Stimulated activated CD8-positive, alpha-beta memory T cell treated with anti-CD3 and anti-CD28 coated beads, Interleukin-12 subunit alpha, Interleukin-12 subunit beta, amount 100 ng/mL, for 24 hours (primary cell): ENCODE results near the gene KTN1.

Source experiments
- DNase-seq: peaks from one replicate; pipeline ENCODE4 v3.0.0-alpha.2; 2020; ENCODE audit errors: extremely low read depth

The KTN1 gene

DNA sequence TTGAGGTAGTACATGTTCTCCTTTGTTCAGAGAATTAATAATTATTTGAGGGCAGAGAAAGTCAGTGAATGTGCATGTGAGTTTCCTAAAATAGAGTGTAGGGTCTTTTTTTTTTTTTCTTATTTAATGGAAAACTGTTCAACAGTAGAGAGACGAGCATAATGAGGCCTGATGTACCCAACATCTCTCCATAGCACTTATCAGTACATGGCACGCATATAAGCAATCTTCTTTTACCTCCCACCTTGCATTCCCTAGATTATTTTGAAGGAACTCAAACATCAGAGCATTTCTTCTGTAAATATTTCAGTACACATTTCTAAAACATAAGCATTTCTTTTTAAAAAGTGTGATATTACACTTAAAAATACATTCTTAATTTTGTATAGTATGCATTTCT lies 87.8 kb downstream of the KTN1 start:
- no peak for DNase-seq

GRCh38 chr14:55671641-55672040 lies 91.6 kb downstream of the KTN1 start:
- DNase-seq, result no peak

DNA sequence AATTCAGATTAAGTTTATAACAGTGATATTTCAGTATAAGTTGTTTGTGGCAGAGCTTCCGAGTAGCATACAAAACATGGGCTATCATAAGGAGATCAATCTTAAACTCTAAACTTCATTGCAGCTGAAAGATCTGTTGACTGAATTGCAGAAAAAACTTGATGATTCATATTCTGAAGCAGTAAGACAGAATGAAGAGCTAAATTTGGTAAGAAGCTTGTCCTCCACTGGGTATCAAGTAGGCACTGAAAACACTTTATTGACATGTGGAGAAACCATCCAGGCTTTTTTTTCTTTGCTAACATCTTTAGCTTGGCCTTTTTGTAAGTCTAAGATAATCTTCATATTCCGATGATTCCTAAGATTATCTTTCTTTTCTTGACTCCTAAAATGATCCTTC lies 93.0 kb downstream of the KTN1 start:
- DNase-seq, result no peak

GRCh38 chr14:55681096-55681495 lies 101.1 kb downstream of the KTN1 start:
- no peak for DNase-seq

DNA sequence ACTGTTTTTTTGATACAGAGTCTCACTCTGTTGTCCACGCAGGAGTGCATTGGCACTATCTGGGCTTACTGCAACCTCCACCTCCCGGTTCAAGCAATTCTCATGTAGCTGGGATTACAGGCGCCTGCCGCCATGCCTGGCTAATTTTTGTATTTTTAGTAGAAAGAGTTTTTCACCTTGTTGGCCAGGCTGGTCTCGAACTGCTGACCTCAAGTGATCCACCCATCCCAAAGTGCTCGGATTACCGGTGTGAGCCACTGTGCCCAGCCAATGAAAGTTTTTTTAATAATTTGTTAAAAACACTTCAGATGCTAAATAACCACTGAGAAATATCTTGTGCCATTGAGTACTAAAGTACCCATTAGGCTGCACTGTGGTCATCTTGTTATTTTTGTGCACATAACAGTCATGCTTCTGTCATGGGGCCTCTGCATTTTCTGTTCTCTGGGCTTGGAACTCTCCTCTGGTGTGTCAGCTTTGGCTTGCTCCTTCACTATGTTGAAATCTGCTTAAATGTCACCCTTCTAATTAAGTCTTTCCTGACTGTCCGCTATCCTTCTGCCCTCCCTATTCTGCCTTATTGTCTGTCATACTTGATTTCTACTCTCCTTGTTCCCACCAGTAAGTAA lies 105.1 kb downstream of the KTN1 start:
- no peak for DNase-seq

GRCh38 chr14:55686713-55687112 lies 106.7 kb downstream of the KTN1 start:
- no peak for DNase-seq

DNA sequence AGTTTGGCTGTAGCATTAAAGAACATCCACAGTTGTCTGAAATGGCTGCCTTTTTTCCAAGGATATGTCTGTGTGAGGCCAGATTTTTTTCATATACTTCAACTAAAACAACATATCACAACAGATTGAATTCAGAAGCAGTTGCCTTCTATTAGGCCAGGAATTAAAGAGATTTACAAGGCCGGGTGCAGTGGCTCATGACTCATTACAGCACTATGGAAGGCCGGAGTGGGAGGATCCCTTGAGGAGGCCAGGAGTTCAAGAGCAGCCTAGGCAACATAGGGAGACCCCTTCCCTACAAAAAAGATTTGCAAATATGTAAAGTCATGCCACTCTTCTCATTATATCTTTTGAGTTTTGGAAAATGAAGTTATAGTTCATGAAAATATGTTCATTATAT lies 108.6 kb downstream of the KTN1 start:
- no peak for DNase-seq

- no peak for DNase-seq
These were observed 110.2 kb downstream of the KTN1 start for GRCh38 chr14:55689981-55690871.

DNA sequence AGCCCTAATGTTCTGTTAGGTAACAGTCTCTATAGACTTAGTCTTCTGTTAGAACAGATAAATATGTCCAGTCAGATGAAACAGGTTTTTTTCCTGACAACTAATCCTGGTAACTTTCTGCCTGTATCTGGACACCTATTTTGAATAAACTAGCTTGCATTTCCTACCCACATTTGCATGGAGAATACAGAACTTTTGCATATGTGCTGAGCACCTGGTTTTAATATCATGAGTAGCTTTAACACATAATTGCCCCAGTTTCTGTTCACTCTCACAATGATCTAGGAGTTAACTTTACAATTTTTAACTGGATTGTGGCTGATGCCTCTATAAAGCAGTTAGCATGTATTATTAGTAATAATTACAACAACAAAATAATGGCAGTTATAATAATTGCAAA lies 111.7 kb downstream of the KTN1 start:
- DNase-seq, result no peak

DNA sequence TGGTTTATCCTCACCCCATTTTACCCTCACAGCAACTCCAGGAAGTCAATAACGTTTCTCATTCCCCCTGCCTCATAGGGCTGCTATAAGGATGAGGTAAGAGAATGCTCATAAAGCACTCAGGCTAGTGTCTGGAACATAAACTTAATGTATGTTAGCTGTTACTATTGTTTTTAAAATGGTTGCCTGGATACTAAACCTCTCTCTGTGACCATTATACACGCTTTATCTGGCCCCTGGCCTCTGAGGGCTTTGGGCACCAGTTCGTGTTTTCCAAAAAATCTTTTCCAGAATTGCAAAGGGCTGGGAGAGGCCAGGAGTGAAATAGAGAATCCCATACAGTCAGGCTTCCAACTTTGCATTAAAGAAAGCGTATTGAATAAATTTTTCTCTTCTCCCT lies 113.9 kb downstream of the KTN1 start:
- DNase-seq, result no peak

DNA sequence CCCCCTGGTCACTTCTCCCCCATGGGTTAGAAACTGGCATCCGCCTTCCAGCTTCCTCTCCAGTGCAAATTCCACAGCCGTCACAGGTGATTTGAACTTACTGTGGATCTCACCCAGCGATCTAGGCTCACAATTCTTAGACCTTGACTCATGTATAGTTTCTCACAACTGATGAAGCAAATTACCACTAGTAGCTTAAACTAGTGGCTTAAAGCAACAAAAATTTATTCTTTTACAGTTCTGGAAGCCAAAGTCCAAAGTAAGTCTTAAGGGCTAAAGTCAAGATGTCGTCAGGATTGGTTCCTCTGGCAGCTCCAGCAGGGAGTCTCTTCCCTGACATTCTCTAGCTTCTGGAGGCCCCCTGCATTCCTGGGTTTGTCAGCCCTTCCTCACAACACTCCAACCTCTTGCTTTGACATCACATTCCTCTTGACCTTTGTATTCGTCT lies 117.4 kb downstream of the KTN1 start:
- no peak for DNase-seq

- DNase-seq, result no peak
These were observed 118.0 kb downstream of the KTN1 start for GRCh38 chr14:55698051-55698450.

DNA sequence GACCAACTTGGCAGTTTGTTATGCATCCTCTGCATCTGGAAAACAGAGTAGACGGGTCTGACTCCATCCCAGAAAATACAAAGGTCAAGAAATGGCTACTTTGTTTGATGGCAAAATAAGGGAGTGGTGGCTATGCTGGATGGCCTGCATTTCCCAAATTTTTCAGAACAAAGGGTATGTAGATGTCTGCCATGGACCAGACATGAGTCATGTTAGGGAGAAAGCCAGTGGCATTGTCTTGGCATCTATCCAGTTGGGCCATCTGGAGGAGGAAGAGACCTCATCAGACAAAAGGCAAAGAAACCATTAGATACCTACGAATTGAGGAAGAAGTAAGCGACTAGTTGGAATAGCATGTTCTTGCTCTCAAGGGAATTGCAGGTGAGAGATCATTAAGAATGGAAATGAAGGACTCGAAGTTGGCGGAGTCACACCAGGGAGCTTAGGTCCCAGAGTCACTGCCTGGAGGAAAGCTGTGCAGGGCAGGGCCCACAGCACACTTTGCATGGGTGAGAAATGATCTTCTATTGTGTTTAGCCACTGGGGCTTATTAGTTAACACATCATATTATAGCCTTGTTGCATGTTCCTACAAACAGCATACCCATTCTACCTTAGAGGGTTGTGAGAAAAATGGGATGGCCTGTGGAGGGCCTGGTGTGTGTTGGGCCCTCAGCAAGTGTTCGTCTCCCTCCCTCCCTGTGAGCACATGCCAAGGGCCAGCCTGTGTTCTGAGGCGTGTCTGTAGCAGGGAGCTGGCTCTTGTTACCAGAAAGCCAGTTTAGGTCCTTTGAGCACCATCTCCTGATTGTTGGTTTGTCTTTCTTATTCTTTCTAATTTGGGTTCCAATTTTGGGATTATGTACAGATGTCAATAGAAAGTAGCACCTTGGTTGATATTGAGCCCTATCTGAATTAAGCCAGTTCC lies 119.4 kb downstream of the KTN1 start:
- DNase-seq, result no peak

DNA sequence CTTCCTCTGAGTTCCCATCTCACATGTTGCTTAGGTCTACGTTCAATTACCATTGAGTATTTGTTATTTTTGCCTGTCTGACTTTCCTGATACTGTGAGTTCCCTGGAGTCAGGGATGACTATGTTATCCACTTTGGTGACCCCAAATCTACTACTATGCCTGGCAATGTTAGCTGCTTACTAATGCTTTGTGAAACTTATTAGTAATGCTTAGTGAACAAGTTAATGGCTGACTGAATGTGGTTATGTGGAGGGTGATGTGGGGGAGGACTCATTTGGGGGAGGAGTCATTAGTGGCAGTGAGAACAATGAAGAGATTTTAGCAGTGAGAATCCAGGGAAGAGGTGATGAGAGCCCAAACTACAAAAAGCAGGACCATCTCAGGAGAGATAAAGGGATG lies 121.6 kb downstream of the KTN1 start:
- DNase-seq, result no peak

DNA sequence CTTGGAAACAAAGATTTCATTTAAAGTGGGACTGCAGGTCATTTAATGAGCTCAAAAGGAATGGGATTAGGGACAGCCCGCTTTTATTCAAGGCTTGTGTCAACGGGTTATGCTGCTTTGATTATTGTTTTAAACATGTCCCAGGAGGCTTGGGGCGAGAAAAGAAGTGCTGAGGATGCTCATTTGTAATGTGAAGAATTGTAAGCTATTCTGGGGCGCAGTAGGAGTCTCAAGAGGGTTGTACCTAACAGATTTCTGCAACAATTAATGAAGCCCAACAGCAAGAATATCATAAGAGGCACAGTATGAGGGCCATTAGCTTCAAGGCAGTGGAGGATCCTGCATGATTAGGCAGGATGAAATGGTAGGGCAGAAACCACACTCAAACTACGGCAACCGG lies 122.5 kb downstream of the KTN1 start:
- no peak for DNase-seq

- no peak for DNase-seq
These were observed 124.6 kb downstream of the KTN1 start for GRCh38 chr14:55704654-55705053.

- no peak for DNase-seq
These were observed 125.8 kb downstream of the KTN1 start for GRCh38 chr14:55705651-55706364.

- DNase-seq, result no peak
These were observed 126.3 kb downstream of the KTN1 start for GRCh38 chr14:55706365-55706684.

GRCh38 chr14:55706893-55707292 lies 126.9 kb downstream of the KTN1 start:
- no peak for DNase-seq

- DNase-seq, result no peak
These were observed 127.4 kb downstream of the KTN1 start for GRCh38 chr14:55707365-55707804.

- DNase-seq, result no peak
These were observed 130.6 kb downstream of the KTN1 start for GRCh38 chr14:55710506-55711041.
